SH-SY5Y (cell line): ENCODE measurements around the gene PTPRG.

Experiments used
- GATA2 ChIP-seq: IDR thresholded peaks from 2 replicates; pipeline ENCODE4 v1.6.1; 2011; ENCODE audit warnings: mild to moderate bottlenecking, low read depth, low read length
- GATA3 ChIP-seq: IDR thresholded peaks from 2 replicates; pipeline ENCODE4 v1.6.1; 2011; ENCODE audit warnings: low read depth, mild to moderate bottlenecking, low read length, moderate library complexity

DNA sequence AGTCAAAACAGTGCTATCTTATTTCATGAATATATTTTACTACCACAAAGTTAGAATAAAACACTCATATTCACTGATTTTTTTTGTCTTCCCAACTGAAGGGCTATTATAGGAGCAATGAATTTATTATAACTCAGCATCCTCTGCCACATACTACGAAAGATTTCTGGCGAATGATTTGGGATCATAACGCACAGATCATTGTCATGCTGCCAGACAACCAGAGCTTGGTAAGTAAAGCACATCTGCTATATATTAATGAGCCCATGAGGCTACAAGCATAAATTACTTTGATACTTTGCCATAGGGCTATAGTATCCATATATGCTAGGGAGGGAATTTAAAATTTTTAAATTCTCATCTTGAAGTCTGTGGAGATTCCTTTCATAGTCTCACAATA, 716.1 kb downstream of the PTPRG start:
- no peak for TF ChIP-seq GATA3
- no peak; the same call in 1 of the 2 replicates for TF ChIP-seq GATA2
